ENCODE data around the gene FAM193B.

FAM193B gene

DNA sequence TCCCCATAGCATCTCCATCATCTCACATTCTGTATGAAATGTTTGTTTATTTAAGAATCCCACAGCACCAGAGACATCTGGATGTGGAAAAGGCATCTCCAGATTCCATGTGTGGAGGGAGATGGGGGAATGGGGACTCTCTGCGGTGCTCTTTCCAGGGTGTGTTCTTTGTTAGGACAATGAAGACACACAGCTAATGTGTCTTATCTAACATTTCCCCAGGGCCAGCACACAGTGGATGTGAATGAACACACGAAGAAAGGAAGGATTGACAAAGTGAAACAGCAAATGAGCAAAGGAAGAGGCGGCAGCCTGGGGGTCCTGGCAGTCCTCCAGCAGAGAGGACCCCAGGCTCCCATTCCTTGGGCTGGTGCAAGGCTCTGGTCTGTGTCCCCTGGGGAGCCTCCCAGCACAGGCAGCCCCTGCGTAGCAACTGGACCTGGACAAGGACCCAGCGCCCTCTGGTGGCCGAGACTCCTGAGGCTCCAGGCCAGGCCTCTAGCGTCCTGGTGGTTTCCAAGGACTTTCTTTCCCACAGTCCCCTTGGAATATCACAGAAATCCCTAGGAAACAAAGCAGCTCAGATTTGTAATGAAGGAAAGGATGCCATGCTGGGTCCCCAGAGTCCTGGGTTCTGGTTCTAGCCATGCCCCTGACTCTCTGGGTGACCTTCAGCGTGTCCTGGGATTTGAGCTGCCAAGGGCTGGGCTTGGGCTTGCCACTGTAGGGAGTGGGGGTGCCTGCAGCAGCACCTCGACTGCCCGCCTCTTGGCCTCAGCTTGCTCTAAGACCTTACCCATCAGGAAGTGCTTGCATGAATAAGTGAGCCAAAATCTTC, 53.5 kb downstream of the FAM193B start:
- peak; percentile 94 for DNase-seq (ENCODE audit: low spot score)

DNA sequence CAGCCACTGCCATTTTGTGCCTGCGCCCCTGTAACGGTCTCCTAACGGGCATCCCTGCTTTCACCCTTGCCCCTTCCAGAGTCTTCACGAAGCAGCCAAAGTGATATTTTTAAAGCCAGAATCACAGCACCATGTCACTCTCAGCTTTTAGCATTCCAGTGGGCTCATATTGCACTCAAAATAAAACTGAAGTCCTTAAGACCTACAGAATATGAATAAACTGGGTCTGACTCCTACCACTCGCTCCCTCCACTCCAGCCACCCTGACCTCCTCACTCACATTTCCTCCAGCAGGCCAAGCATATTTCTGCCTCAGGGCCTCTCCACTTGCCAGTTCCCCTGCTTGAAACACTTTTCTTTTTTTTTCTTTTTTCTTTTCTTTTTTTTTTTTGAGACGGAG, 54.5 kb downstream of the FAM193B start:
- no peak for DNase-seq (ENCODE audit: low spot score)

DNA sequence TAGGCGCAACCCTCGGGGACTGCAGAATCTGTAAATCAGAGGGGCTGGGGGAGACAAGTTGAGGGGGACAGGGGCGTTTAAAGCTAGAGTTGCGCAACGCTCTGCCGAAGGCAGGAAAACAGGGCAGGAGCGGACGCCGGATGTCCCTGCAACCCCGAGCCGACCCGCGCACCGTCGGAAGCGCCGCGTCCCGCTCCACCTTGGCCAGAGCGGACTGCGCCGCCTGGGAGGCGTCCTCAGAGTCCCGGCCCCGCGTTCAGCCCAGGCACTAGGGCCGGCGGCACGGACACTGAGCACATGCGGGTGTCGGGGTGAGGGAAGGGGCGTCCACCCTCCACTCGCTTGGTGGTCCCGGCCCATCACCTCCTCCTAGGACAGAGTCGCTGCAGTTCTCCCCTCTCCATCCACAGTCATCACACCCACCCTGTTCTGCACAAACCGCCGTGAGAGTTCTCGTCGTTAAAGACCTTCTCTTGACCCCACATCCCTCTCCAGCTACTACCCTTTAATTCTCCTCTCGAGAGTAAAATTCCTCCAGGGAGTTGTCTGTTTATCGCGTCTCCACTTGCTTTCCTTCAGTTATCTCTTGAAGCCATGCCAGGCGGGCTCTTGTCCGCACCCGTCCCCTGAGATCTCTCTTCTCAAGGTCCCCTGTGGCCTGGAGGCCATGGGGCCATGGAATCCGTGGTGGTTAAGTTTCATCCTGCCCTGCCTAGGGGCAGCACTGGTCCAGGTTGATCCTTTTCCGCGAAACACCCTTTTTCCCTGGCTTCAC, 56.2 kb downstream of the FAM193B start:
- DNase-seq (ENCODE audit: low spot score): peak; percentile 79

DNA sequence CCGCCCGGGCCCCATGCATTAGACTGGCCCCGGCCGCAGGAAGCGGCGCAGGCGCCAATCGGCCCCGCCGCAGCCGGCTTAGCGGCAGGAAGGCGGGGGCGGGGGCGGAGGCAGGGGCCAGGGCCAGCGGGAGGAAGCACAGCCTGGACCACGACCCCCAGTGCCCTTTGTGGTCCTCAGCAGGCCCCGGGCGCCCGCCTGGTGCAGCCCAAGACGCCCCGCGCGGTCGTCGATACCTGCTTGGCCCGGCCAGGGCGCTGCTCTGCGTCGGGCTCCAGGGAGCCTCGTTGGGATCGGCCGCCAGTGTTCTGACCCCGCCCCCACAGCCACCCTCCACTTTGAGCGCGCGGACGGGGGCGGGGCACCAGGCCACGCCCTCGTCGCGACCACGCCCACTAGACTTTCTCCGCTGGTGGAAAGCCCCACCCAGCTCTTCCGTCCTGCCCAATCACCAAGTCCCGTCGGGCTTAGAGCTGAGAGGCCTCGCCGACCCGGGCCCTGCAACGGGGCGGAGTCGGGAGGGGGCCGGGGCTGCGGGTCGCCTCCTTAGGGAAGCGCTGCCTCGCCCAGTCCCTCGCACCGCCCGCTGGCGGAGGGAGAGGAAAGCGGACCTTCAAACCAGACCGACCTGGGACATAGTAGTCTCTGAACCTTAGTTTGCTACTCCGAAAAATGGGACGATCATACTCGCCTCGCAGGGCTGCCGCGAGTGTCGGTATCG, 56.9 kb downstream of the FAM193B start, which contains the start of gene PDLIM7:
Gene PDLIM7 (minus strand): TSS at position 313 of the 721 bp plus-strand sequence. CDS start 1,092 bp downstream, outside the sequence.
- peak; percentile 98 for DNase-seq (ENCODE audit: low spot score)

DNA sequence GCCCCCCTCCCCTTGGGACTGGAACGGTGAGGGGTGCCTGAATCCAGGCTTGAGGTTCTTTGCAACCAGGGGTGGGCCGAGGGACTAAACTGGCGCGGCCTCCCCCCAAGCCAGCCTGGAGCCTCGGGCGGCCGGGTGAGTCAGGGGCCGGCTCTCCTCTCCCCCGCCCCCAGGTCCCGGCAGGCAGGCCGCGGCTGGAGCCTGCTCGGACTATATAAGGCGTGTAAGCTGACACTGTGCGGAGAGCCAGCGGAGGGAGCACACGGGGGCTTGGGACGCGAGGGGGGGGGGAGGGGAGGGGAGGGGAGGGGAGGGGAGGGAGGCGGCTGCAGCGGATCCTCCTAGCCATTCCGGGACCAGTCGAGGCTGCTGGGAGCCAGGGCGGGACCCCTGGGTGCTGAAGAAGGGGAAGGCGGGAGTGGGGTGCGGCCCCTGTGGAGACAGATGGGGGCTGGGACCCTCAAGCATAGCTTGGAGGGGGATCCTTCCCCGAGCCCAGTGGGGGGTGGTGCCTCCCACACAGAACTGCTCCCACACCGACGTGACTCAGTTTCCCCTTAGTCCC, 57.6 kb downstream of the FAM193B start:
- peak; percentile 91 for DNase-seq (ENCODE audit: low spot score)

DNA sequence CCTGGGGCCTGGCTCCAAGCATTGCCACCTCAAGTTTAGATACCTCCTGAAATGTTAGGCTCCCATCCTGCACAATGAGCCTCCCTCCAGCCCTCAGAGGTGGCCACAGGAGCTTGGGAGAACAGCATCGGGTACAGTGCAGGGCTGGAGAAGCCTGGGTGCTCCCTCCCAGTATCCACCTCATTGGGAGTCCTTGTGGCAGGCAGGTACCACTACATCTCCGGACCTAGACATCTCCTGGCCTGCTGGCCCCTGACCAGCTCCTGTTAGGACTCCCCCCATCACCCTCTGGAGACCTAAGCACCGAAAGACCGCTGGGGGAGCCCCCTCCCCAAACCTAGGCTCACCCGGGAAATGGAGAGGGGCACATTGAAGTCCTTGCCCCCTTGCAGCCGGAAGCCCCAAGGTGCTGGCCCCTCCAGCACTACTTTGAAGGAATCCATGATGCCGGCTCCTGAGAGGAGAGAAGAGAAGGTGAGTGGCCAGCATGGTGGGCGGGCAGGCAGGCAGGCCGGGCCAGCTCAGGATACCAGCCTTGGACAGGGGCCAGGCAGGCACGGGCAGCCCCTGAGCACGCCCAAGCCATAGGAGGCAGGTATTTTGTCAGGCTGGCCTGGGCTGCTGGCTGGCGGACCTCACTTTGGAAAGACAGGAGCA, 58.2 kb downstream of the FAM193B start:
- DNase-seq (ENCODE audit: low spot score): peak; percentile 71

DNA sequence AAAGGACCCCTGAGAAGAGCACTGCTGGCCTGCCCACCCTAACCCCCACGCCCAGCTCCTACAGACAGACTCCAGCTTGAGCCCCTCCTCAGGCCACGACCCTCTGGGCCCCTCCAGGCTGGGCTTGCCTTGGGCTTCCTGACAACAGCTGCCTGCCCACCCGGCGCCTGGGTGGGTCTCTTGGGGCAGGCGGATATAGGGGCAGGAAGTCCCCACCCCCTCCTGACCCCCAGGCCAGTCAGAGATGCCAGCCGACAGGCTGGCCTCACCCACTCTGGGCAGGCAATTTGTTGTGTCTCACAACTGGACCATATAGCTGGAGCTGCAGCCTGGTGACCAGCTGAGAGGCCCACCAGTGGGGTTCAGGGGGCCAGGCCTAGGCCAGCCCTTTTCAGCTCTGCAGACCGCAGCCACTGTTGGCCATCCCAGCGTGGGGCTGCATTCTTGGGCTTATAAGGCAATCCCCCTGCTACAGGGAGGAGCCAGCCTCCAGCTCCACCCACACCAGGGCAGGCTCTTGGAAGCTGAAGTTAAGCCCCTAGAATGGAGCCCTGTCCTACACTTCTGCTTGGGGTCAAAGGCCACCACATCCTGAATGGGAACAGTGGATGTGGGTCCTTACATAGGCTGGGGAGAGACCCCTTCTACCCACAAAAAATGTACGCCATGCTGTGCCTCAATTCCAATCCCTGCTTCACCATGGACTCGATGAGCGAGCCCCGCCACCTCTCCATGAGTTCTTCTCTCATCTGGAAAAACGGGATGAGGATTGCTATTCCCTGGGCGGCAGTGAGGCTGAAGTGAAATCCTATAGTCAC, 58.9 kb downstream of the FAM193B start:
- DNase-seq (ENCODE audit: low spot score): peak; percentile 93

DNA sequence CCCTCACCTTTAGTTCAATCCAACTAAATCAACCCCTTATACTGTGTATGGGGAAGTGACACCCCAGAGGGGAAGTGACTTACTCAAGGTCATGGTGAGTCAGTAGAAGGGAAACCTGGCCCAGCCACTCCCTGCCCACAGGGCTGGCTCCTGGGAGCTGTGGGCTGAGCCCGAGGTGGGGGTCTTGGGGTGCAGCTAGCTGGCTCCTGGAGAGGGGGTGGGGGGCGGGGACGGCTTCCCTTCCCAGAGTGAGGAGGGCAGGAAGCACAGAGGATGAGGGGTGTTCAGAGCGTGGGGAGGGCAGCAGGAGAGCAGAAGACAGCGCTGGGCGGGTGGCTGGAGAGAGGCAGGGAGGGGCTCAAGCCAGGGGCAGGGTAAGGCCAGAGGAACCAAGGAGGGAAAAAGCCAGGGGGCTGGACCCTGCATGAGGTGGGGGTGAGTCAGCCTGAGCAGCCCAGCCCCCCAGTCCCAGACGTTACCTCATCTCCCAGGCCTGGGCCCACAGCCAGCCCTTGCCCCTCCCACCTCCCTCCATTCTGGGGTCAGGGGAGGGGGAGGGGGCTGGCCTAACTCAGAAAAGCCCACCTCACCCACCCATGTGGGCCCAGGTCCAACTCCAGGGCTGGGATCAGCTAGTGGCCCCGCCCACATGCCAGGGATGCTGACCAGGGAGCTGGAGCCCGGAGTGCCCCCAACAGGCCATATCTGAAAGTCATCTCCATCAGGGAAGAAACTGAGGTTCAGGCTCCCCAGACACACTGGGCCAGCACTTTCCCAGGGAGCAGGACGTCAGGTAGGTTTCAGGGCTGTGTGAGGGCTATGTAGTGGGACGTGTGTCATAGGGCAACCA, 59.8 kb downstream of the FAM193B start:
- DNase-seq (ENCODE audit: low spot score): peak; percentile 78

DNA sequence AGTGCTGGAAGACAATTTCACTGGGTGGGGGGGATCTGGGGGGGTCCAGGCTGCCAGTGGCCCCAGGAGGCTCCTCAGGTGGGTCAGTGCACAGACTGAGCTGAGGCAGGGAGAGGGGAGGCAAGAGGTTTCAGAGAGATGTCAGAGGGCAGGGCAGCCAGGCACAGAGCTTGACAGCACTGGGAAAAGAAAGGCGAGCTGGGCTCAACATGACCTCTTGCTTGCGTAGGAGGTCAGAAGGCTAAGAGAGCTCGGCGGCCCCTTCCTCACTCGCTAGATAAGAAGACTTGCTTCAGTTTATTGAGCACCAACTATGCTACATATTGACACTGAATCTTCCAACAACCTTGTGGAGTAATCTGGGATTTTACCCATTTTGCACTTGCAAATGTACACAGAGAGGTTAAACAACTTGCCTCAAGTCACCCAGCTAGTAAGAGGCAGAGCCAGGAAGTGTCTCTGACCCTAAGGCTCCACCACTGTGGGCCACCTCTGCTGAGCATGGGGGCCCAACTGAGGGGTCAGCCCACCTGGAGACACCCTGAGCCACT, 60.5 kb downstream of the FAM193B start:
- DNase-seq (ENCODE audit: low spot score): no peak

DNA sequence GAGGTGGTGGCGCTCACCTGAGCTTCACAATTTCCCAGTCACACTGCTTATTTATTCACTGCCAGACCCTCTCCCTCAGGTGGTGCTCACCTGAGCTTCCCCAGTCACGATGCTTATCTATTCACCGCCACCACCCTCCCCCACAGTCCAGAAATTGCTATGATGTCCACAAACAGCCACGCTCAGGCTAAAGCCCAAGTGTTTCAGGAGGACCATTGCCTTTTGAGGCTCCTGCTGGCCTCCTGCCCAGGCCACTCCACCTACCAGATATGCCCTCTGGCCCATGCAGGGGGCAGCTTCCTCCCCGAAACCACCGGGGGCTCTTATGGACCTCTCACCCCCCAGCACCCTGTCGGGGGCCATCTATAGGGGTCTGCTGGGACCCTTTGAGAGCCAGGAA, 61.5 kb downstream of the FAM193B start:
- DNase-seq (ENCODE audit: low spot score): no peak

DNA sequence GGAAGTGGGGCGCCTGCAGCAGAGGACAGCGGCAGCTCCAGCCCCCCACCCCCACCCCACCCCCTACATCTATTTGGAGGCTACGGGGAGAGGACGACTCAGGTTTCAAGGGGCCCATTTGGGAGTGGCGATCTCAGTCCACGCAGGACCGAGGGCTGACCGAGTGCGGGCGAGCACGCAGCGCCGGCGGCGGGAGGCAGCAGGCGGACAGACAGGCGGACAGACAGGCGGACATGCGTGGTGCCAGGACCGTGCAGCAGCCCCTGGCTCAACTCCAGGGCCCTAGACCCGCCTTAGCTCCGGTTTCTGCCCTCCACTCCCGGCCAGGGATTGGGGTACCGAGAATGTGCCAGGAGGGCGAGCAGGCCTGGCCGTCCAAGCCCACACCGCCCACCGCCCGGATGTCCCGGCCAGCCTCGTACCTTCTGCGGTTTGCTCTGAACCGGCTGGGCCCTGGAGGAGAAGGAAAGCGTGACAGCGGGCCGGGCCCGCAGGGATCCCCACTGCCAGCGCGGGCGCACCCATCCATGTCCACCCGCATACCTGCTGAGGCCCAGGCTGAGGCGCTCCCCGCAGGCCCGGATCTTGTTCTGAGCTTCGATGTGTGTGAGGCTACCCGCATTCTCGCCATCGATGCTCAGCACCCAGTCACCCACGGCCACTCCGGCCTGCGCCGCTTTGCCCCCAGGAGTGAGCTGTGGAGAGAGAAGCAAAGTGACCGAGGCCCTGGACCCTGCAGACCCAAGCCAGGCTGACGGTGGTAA, 62.2 kb downstream of the FAM193B start:
- no peak for DNase-seq (ENCODE audit: low spot score)

DNA sequence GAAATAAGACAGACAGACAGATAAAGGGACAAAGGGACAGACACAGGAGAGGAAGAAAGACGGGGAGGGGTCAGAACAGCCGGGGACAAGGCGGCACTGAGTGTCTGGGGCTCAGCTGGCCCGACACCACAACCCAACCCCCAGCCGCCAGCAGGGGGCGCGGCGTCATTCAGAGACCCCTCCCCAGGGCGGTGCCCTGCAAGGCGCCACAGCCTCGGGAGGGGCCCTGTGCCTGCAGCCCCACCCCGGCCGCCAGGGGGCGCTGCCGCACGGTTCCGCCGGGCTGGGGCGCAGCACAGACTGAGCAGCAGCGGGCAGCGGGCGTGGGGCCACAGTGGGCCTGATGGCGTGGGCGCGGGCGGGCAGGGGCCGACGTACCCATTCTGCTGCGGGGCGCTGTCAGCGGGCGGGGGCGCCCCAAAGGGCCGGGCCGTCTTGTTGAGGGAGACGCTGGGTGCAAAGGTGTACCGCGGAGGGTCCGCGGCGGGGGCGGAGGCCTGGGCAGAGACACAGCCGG, 62.9 kb downstream of the FAM193B start:
- DNase-seq (ENCODE audit: low spot score): peak; percentile 93

DNA sequence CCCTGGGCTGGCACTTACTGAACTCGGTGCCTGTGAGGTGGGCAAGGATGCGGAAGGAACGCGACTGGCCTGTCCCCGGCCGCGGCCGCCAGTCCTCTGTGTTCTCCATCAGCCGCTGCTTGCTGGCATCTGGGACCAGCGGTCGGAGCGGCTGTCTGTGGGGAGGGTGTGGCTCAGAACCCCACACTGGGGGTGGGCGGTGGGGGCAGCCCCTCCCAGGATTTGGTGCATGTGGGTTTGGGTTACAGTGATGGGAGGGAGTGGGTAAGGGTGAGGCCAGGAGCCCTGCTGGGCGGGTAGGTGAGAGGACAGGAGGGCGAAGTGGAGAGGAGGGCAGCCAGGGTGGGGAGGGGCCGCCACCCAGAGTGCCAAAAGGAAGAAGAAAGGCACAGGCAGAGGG, 63.4 kb downstream of the FAM193B start:
- no peak for DNase-seq (ENCODE audit: low spot score)

DNA sequence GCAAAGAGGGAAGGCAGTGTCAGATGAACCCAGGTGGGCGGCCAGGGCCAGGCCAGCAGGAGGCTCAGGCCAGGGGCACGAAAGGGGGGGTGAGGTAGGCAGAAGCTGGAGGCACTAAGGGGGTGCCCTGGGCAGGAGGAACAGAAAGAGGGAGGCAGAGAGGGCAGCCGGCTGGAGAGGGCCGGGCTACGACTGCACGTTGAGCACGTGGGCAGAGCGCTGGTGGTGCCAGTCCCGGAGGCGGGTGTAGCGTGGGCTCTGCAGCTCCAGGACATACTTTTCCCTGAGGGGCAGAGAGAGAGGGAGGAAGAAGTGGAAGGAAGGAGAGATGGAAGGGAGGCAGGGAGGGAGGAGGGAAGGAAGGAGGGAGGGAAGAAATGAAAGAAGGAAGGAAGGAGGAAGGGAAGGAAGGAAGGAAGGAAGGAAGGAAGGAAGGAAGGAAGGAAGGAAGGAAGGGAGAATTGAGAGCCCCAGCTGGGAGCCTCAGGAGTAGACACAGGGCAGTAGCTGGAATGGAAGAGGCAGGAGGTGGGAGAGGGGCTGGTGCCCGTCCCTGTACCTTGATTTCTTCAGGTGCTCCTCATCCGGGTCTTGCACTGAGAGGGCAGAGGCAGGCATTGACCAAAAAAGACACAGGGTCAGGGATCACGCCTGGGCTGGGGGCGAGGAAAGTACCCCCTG, 63.9 kb downstream of the FAM193B start:
- DNase-seq (ENCODE audit: low spot score): no peak

DNA sequence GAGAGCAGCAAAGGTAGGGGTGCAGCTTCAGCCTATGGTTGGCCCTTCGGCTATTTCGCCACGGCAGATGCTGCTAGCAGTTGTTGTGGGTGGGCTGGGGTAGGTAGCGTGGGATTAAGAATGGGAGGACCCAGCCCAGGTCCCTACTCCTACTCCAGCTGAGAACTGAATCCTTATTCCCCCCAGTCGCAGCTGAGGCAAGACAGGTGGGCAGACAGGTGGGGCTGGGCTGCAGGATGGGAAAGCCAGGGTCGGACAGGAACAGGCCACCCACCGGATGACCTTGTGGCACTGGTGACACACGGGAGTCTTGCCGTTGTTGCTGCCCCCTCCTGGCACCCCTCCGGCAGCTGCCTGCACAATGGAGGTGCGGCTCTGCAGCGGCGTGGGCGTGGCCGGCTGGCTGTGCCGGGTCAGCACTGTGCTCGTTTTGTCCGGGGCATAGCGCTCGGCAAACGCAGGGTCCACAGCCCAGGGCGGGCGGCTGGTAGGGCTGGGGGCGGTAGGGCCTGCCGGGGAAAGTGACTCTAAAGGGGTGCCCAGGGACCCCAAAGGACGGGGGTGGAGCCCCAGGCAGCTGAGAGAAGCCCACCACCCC, 65.1 kb downstream of the FAM193B start:
- no peak for DNase-seq (ENCODE audit: low spot score)

DNA sequence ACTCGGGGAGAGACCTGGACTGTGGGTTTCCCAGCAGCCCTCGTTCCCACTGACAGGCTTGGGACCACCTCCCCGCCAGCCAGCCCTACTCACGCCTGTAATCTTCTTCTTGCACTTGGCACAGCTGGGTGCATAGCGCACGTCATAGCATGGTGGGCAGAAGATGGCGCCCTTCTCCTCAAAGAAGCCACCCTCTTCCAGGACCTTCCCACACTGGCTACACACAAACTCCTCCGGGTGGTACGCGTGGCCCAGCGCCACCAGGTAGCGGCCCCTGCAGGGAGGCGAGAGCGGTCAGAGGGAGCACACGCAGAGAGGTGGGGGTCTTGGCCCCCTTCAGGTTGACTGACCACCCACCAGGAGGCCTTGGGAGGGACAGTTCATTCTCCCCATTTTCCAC, 66.4 kb downstream of the FAM193B start:
- DNase-seq (ENCODE audit: low spot score): no peak

DNA sequence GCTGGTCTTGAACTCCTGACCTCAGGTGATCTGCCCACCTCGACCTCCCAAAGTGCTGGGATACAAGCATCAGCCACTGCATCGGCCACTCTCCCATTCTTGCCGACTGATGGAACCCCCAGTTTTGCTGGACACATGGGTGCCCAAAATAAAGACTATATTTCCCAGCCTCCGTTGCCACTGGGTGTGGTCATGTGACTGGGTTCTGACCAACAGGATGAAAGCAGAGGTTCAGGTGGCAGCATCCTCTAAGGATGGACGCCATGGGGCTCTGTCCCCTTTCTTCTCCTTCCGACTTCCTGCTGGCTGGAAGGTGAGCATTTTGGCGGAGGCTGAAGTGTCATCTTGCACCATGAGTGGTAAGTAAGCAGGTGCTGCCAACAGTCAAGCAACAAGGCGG, 67.2 kb downstream of the FAM193B start:
- no peak for DNase-seq (ENCODE audit: low spot score)

DNA sequence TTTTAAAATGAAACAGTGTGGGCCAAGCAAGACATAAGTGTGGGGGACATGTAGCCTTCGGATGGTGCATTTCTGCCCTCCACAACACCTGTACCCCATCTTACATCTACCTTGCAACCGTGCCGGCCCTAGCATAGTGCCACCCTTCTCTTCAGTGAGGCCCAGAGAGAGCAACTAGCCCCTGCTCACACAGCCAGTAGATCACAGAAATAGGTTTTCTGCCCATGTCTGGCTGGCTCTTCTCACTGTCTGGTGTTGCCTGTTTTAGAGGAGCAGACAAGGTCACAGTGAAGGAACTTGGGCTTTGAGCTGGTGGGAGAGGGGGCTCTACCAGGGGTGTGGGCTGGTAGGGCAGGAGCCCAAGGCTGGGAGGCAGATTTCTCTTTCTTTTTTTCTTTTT, 68.1 kb downstream of the FAM193B start:
- no peak for DNase-seq (ENCODE audit: low spot score)
